ENCODE data around the gene RPS15.

RPS15 gene

GRCh38 chr19:1455336-1456120, 17.3 kb downstream of the RPS15 start:
- no peak for DNase-seq

DNA sequence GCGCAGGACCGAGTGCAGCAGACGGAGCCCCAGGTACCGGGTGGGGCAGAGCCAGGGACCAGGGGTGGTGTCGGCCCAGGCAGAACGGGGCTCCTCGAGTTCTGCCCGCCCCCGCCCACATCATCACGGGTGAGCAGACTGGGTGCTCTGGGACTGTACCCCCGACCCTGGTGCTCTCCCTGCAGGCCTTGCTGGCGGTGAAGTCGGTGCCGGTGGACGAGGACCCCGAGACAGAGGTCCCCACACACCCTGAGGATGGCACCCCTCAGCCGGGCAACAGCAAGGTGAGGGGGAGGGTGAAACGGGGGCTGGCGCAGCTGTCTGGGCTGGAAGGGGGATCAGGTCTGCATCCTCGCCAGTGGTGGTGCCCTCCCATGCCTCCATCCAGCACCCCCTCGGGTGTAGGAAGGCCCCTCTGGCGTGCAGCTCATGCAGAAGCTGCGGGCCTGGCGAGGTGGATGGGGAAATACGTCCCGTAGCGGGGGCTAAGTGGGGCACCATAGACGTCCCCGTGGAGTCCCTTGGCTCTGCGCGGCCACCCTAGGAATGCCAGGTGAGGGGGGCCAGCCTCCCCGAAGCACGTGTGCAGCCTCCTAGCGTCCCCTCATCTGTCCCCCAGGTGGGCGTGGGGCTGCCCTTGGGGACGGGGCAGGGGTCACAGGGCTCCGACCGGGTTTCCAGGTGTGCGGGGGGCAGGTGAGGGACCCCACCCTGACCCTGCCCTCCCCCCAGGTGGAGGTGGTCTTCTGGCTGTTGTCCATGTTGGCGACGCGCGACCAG, 18.1 kb downstream of the RPS15 start:
- DNase-seq: no peak

- DNase-seq: no peak
Observed at GRCh38 chr19:1457031-1457739, 19.0 kb downstream of the RPS15 start.

GRCh38 chr19:1457892-1458291, 19.7 kb downstream of the RPS15 start:
- DNase-seq: no peak

DNA sequence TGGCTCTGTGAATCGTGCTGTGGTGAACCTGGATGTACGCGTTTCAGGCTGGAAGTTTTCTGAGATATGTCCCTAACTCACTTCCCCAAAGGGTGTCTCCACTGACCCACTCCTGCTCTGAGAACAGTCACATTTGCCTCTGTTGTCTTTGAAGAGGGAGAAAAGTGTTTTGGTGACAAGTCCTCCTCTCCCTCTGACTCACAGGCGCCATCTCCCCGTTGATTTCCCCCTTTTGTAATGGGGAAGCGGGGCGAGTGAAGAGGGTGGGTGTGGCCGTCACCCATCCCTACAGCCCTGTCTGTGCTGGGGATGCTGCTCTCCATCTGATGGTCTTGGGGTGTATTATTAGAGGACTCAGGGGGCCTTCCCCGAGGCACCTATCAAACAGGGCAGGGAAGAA, 21.3 kb downstream of the RPS15 start:
- DNase-seq: no peak

GRCh38 chr19:1460033-1460995, 22.1 kb downstream of the RPS15 start:
- DNase-seq: no peak

DNA sequence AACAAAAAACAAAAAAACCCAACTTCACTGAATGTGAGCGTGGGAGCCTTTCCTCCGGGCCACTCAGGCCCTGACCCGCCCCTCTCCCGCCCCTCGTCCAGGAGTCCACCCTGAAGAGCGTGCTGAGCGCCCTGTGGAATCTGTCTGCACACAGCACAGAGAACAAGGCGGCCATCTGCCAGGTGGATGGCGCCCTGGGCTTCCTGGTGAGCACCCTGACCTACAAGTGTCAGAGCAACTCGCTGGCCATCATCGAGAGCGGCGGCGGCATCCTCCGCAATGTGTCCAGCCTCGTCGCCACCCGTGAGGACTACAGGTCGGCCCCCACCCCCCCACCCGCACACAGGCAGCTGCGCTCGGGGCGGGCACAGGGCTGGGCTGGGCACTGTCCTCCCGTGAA, 23.7 kb downstream of the RPS15 start:
- DNase-seq: no peak

DNA sequence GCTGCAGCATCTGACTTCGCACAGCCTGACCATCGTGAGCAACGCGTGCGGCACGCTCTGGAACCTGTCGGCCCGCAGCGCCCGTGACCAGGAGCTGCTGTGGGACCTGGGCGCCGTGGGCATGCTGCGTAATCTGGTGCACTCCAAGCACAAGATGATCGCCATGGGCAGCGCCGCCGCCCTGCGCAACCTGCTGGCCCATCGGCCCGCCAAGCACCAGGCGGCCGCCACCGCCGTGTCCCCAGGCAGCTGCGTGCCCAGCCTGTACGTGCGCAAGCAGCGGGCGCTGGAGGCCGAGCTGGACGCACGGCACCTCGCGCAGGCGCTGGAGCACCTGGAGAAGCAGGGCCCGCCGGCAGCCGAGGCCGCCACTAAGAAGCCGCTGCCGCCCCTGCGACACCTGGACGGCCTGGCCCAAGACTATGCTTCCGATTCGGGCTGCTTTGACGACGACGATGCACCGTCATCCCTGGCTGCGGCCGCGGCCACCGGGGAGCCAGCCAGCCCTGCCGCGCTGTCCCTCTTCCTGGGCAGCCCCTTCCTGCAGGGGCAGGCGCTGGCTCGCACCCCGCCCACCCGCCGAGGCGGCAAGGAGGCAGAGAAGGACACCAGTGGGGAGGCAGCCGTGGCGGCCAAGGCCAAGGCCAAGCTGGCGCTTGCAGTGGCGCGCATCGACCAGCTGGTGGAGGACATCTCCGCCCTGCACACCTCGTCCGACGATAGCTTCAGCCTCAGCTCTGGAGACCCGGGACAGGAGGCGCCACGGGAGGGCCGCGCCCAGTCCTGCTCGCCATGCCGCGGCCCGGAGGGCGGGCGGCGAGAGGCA, 27.2 kb downstream of the RPS15 start:
- no peak for DNase-seq

GRCh38 chr19:1466018-1466460, 27.8 kb downstream of the RPS15 start:
- no peak for DNase-seq

DNA sequence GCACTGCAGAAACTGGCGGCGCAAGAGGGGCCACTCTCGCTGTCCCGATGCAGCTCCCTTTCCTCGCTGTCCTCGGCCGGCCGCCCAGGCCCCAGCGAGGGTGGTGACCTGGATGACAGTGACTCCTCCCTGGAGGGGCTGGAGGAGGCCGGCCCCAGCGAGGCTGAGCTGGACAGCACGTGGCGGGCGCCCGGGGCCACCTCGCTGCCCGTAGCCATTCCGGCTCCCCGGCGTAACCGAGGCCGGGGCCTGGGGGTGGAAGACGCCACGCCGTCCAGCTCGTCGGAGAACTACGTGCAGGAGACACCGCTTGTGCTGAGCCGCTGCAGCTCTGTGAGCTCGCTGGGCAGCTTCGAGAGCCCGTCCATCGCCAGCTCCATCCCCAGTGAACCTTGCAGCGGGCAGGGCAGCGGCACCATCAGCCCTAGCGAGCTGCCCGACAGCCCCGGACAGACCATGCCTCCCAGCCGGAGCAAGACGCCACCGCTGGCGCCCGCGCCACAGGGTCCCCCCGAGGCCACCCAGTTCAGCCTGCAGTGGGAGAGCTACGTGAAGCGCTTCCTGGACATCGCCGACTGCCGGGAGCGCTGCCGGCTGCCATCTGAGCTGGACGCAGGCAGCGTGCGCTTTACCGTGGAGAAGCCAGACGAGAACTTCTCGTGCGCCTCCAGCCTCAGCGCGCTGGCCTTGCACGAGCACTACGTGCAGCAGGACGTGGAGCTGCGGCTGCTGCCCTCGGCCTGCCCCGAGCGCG, 28.4 kb downstream of the RPS15 start:
- no peak for DNase-seq

DNA sequence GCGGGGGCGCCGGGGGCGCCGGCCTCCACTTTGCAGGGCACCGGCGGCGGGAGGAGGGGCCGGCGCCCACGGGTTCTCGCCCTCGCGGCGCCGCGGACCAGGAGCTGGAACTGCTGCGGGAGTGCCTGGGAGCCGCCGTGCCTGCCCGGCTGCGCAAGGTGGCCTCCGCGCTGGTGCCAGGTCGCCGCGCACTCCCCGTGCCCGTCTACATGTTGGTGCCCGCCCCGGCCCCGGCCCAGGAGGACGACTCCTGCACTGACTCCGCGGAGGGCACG, 29.0 kb downstream of the RPS15 start:
- no peak for DNase-seq

GRCh38 chr19:1467490-1468273, 29.5 kb downstream of the RPS15 start:
- no peak for DNase-seq

GRCh38 chr19:1468274-1468820, 30.2 kb downstream of the RPS15 start:
- DNase-seq: no peak

DNA sequence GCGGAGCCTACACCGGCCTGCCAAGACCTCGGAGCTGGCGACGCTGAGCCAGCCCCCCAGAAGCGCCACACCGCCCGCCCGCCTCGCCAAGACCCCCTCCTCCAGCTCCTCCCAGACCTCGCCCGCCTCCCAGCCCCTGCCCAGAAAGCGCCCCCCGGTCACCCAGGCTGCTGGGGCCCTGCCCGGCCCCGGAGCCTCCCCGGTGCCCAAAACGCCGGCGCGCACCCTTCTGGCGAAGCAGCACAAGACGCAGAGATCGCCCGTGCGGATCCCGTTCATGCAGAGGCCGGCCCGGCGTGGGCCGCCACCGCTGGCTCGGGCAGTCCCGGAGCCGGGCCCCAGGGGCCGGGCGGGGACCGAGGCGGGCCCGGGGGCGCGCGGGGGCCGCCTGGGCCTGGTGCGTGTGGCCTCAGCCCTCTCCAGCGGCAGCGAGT, 30.6 kb downstream of the RPS15 start:
- no peak for DNase-seq

DNA sequence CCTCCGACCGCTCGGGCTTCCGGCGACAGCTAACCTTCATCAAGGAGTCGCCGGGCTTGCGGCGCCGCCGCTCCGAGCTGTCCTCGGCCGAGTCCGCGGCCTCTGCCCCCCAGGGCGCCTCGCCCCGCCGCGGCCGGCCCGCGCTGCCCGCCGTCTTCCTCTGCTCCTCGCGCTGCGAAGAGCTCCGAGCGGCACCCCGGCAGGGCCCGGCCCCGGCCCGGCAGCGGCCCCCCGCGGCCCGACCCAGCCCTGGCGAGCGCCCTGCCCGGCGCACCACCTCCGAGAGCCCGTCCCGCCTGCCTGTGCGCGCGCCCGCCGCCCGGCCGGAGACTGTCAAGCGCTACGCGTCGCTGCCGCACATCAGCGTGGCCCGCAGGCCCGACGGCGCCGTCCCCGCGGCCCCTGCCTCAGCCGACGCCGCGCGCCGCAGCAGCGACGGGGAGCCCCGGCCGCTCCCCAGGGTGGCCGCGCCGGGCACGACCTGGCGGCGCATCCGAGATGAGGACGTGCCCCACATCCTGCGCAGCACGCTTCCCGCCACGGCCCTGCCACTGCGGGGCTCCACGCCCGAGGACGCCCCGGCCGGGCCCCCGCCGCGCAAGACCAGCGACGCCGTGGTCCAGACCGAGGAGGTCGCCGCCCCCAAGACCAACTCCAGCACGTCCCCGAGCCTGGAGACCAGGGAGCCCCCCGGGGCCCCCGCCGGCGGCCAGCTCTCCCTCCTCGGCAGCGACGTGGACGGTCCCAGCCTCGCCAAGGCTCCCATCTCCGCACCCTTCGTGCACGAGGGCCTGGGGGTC, 31.3 kb downstream of the RPS15 start:
- DNase-seq: peak; percentile 28

DNA sequence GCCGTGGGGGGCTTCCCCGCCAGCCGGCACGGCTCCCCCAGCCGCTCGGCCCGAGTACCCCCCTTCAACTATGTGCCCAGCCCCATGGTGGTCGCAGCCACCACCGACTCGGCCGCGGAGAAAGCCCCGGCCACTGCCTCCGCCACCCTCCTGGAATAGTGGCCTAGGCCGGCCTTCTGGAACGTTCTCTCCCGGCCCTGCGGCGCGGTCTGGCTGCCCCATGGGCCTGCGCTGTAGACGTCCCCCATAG, 31.8 kb downstream of the RPS15 start:
- DNase-seq: no peak

DNA sequence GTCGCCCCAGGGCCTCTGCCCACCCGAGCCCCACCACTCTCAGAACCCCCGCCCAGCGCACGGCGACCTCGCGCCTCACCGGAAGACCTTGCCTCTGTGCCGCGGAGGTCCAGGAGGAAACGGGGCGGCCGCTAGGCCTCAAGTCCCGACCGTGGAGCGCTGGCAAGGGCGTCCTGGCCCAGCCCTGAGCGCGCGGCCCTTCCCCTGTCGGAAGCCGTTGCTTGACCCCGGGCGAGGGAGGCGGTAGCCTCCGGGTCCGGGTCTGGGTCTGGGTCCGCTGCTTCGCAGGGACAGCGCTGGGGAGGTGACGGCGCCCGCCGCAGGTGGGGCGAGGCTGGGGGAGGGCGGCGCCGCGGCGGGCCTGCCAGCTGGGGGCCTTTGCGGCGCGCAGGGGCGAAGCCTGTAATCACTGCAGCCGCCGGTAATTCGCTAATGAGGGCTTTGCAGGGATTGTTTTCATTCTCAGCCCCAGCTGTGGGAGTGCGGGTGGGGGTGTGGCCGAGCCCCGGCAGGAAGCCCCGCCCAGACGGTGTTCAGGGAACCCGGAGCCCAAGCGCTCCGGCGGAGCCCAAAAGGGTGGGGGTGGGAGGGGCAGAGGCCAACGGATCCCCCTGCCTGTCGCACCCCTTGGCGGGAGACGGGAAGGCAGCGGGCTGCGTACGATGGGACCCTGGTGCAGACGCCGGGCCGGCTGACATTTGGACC, 32.3 kb downstream of the RPS15 start:
- peak; percentile 82 for DNase-seq

- peak; percentile 65 for DNase-seq
Observed at GRCh38 chr19:1471010-1471514, 32.9 kb downstream of the RPS15 start.
